ENCODE measurements around the gene SCMH1. TPM values are rescaled to one million over a fixed set of nuclear protein-coding genes. Genes with fewer than 3 reads are reported as not detected.

SCMH1 gene
- polyA plus RNA-seq, 1 of the 3 experiments (the other 2 are of a cell fraction) = 38.5 TPM

DNA sequence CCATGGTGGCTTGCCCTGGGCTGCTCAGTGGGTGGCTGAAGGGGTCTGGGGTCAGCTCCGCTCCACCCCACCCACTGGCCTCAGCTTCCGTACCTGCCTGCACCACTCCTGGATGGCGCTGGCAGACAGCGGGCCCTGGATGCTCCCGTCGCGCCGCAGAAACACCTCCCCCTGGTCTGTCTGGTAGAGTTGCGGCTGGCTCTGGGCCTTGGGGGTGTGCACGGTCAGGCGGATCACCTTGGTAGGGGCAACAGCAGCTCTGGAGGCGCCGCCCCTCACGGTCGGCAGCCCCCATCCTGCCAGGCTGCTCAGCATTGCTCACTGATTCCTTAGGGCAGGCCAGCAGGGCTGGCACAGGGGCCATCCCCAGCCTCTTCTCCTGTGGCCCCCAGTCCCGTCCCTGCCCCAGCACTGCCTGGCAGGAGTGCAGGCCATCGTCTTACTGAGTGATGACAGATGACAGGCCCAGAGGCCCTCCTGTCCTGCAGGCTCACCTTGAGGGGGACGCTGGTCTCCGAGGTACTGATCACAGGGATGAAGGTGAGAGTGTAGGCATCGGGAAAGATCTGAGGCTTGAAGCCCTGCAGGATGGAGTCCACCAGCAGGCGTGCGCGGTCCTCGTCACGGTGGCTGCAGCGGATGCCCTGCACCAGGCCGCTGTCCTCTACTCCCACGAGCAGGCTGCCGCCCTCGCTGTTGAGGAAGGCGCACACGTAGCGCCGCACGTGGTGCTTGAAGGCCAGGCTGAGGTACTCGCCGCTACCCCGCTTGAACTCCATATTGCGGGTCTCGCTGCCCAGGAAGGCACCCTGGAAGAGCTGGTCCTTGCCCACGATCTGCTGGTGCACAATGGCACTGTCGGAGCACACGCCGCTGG lies 224.7 kb downstream of the SCMH1 start:
- no peaks in the 10 kb centered on the region for H3K9me2 ChIP-seq
- 100% methylated on average over 5 of the region's 44 CpGs for WGBS (ENCODE audit: low lambda C conversion rate)
- H3K4me1 ChIP-seq (ENCODE audit: control insufficient read depth in 1 of 2, insufficient read depth in 2 of 2, low read depth in 1 of 2, low read length in 1 of 2) = no peaks in the 10 kb centered on the region; a peak in 1 of 4 replicates
- H3F3A ChIP-seq (replicated peaks; ENCODE audit: insufficient read depth) = peaks cover 6% of the 10 kb centered on the region
- POLR2A ChIA-PET = no interaction called here
- H4K20me1 ChIP-seq (ENCODE audit: insufficient read depth) = no peaks in the 10 kb centered on the region
- no peak overlapping the region for H3K9ac ChIP-seq
- no peaks in the 10 kb centered on the region for H3K9me3 ChIP-seq
- no peak overlapping the region for H3K4me2 ChIP-seq
- TF ChIP-seq, protein P1, sequence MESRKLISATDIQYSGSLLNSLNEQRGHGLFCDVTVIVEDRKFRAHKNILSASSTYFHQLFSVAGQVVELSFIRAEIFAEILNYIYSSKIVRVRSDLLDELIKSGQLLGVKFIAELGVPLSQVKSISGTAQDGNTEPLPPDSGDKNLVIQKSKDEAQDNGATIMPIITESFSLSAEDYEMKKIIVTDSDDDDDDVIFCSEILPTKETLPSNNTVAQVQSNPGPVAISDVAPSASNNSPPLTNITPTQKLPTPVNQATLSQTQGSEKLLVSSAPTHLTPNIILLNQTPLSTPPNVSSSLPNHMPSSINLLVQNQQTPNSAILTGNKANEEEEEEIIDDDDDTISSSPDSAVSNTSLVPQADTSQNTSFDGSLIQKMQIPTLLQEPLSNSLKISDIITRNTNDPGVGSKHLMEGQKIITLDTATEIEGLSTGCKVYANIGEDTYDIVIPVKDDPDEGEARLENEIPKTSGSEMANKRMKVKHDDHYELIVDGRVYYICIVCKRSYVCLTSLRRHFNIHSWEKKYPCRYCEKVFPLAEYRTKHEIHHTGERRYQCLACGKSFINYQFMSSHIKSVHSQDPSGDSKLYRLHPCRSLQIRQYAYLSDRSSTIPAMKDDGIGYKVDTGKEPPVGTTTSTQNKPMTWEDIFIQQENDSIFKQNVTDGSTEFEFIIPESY (IDR thresholded peaks at IDR 0.05; ENCODE audit: borderline replicate concordance, low read depth) = no peak
- no peak for TF ChIP-seq RFX5 (IDR thresholded peaks at IDR 0.05; ENCODE audit: low read length)
- TF ChIP-seq RCOR1 (IDR thresholded peaks at IDR 0.05; ENCODE audit: low read length) = no peak
- TF ChIP-seq, protein P2, sequence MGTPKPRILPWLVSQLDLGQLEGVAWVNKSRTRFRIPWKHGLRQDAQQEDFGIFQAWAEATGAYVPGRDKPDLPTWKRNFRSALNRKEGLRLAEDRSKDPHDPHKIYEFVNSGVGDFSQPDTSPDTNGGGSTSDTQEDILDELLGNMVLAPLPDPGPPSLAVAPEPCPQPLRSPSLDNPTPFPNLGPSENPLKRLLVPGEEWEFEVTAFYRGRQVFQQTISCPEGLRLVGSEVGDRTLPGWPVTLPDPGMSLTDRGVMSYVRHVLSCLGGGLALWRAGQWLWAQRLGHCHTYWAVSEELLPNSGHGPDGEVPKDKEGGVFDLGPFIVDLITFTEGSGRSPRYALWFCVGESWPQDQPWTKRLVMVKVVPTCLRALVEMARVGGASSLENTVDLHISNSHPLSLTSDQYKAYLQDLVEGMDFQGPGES (IDR thresholded peaks at IDR 0.05; ENCODE audit: low read depth, low read length) = no peak
- TF ChIP-seq RAD21 (IDR thresholded peaks at IDR 0.05; ENCODE audit: low read length) = no peak
- no peak for TF ChIP-seq FOSL2 (IDR thresholded peaks at IDR 0.05; ENCODE audit: borderline replicate concordance, low read depth)
- no peak for TF ChIP-seq RXRA (IDR thresholded peaks at IDR 0.05; ENCODE audit: borderline replicate concordance, low read depth)
- DNase-seq = peak; percentile 33
- H3K4me3 ChIP-seq (ENCODE audit: low read depth in 2 of 2, low read length in 1 of 2) = no peak overlapping the region
- no peaks in the 10 kb centered on the region for H3K79me2 ChIP-seq (ENCODE audit: insufficient read depth)
- H3K36me3 ChIP-seq (replicated peaks in 1 of 2; ENCODE audit: control insufficient read depth in 1 of 2, insufficient read depth in 2 of 2, low read length in 1 of 2) = peaks cover 10 to 37% of the 10 kb centered on the region in 2 experiments
- no peak overlapping the region for H2AFZ ChIP-seq (ENCODE audit: low read depth)
- H3K27me3 ChIP-seq (ENCODE audit: insufficient read depth) = no peaks in the 10 kb centered on the region
- no peak overlapping the region; a peak in 1 of 4 replicates for H3K27ac ChIP-seq (ENCODE audit: low read depth in 2 of 2, low read length in 1 of 2)
- CTCF ChIA-PET = interaction anchor here (1.1 kb wide), 1 partner anchor 66 kb away, joined by 3 read pairs; no protein-coding TSS in a partner anchor

DNA sequence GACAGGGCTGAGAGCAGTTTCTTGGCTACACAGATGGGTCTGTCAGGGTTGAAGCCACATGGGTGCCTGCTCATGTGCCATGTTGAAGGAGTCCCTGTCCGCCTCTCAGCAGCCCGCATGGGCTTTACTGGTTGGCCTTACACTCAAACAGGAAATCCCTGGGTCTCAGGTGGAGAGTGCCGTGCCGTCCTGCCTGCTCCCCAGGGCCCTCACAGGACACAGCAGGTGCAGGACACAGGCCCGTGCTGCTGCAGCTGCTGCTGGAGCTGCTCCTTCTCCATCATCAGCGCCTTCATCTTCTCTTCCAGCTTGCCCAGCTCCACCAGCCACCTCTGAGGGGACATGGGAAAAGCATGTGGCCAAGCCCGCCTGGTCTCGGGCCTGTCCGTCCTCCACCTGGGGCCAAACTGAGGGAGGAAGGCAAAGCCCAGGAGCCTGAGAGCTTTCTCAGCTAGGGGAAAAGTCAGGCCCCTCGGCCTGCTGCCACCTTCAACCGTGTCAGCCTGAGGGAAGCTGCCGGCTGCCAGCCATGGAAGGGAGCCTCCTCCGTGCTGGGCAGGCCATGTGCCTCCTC lies 226.1 kb downstream of the SCMH1 start:
- CTCF ChIA-PET = interaction anchor here (1.1 to 1.6 kb wide), 2 partner anchors 11 to 65 kb away, joined by 3 to 6 read pairs; no protein-coding TSS in a partner anchor
- Histone ChIP-seq H4K20me1 (ENCODE audit: insufficient read depth) (no peaks in the 10 kb centered on the region), H3K27ac (ENCODE audit: low read depth in 2 of 2, low read length in 1 of 2) (no peak overlapping the region), H3K9ac (no peak overlapping the region), H2AFZ (ENCODE audit: low read depth) (no peak overlapping the region), H3K27me3 (ENCODE audit: insufficient read depth) (no peaks in the 10 kb centered on the region), H3K36me3 (replicated peaks in 1 of 2; ENCODE audit: control insufficient read depth in 1 of 2, insufficient read depth in 2 of 2, low read length in 1 of 2) (peaks cover 22 to 51% of the 10 kb centered on the region in 2 experiments), H3K79me2 (ENCODE audit: insufficient read depth) (no peaks in the 10 kb centered on the region), H3K4me3 (ENCODE audit: low read depth in 2 of 2, low read length in 1 of 2) (no peak overlapping the region), H3K4me1 (ENCODE audit: control insufficient read depth in 1 of 2, insufficient read depth in 2 of 2, low read depth in 1 of 2, low read length in 1 of 2) (no peaks in the 10 kb centered on the region), H3K9me3 (no peaks in the 10 kb centered on the region), H3K9me2 (no peaks in the 10 kb centered on the region), H3F3A (replicated peaks; ENCODE audit: insufficient read depth) (peaks cover 4% of the 10 kb centered on the region), H3K4me2 (no peak overlapping the region)
- WGBS (ENCODE audit: low lambda C conversion rate) = 91% methylated on average over 9 of the region's 13 CpGs
- DNase-seq = peak; percentile 15
- POLR2A ChIA-PET = no interaction called here
- no peak for TF ChIP-seq MEF2A (IDR thresholded peaks at IDR 0.05; ENCODE audit: borderline replicate concordance, low read depth)
- TF ChIP-seq, protein P3, sequence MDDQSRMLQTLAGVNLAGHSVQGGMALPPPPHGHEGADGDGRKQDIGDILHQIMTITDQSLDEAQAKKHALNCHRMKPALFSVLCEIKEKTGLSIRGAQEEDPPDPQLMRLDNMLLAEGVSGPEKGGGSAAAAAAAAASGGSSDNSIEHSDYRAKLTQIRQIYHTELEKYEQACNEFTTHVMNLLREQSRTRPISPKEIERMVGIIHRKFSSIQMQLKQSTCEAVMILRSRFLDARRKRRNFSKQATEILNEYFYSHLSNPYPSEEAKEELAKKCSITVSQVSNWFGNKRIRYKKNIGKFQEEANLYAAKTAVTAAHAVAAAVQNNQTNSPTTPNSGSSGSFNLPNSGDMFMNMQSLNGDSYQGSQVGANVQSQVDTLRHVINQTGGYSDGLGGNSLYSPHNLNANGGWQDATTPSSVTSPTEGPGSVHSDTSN (IDR thresholded peaks at IDR 0.05) = no peak
- TF ChIP-seq, protein P4, sequence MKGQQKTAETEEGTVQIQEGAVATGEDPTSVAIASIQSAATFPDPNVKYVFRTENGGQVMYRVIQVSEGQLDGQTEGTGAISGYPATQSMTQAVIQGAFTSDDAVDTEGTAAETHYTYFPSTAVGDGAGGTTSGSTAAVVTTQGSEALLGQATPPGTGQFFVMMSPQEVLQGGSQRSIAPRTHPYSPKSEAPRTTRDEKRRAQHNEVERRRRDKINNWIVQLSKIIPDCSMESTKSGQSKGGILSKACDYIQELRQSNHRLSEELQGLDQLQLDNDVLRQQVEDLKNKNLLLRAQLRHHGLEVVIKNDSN (IDR thresholded peaks at IDR 0.05; ENCODE audit: borderline replicate concordance, low read depth) = no peak
- no peak for TF ChIP-seq TCF12 (IDR thresholded peaks at IDR 0.05)
- TF ChIP-seq, protein P5, sequence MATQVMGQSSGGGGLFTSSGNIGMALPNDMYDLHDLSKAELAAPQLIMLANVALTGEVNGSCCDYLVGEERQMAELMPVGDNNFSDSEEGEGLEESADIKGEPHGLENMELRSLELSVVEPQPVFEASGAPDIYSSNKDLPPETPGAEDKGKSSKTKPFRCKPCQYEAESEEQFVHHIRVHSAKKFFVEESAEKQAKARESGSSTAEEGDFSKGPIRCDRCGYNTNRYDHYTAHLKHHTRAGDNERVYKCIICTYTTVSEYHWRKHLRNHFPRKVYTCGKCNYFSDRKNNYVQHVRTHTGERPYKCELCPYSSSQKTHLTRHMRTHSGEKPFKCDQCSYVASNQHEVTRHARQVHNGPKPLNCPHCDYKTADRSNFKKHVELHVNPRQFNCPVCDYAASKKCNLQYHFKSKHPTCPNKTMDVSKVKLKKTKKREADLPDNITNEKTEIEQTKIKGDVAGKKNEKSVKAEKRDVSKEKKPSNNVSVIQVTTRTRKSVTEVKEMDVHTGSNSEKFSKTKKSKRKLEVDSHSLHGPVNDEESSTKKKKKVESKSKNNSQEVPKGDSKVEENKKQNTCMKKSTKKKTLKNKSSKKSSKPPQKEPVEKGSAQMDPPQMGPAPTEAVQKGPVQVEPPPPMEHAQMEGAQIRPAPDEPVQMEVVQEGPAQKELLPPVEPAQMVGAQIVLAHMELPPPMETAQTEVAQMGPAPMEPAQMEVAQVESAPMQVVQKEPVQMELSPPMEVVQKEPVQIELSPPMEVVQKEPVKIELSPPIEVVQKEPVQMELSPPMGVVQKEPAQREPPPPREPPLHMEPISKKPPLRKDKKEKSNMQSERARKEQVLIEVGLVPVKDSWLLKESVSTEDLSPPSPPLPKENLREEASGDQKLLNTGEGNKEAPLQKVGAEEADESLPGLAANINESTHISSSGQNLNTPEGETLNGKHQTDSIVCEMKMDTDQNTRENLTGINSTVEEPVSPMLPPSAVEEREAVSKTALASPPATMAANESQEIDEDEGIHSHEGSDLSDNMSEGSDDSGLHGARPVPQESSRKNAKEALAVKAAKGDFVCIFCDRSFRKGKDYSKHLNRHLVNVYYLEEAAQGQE (IDR thresholded peaks at IDR 0.05; ENCODE audit: low read depth, low read length) = no peak
- TF ChIP-seq GATA2 (CRISPR knock-in tag; IDR thresholded peaks at IDR 0.05) = no peak
- TF ChIP-seq YY1 (IDR thresholded peaks at IDR 0.05; ENCODE audit: low read depth) = no peak
- no peak for TF ChIP-seq SIN3A (IDR thresholded peaks at IDR 0.05; ENCODE audit: borderline replicate concordance, low read depth, low read length)
- TF ChIP-seq RFX5 (IDR thresholded peaks at IDR 0.05; ENCODE audit: low read length) = no peak
- no peak for TF ChIP-seq NFIC (IDR thresholded peaks at IDR 0.05; ENCODE audit: borderline replicate concordance)
- TF ChIP-seq, protein P6, sequence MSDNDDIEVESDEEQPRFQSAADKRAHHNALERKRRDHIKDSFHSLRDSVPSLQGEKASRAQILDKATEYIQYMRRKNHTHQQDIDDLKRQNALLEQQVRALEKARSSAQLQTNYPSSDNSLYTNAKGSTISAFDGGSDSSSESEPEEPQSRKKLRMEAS (IDR thresholded peaks at IDR 0.05; ENCODE audit: low read depth) = no peak

All from SK-N-SH (cell line).